Measurements from ENCODE around the gene RNPEPL1. TPM values are rescaled to one million over a fixed set of nuclear protein-coding genes. Genes with fewer than 3 reads are reported as not detected.

RNPEPL1 gene
- total and polyA plus RNA-seq, 5 donors: 40.4 to 108 (median 58.1) TPM

GRCh38 chr2:240596080-240596460 is 27.8 kb downstream of the RNPEPL1 start:
- Histone ChIP-seq H3K27me3 (ENCODE audit: control insufficient read depth, insufficient read depth) (no peaks in the 10 kb centered on the region), H3K27ac (ENCODE audit: low read length) (peak overlapping the region; percentile 48), H3K4me3 (ENCODE audit: low read length) (no peak overlapping the region), H3K4me1 (ENCODE audit: control insufficient read depth, insufficient read depth, low read length) (no peaks in the 10 kb centered on the region), H3K9me3 (ENCODE audit: control insufficient read depth, low read length) (no peaks in the 10 kb centered on the region)
- peak; percentile 18 to 76 (median 65) for DNase-seq
- peak; percentile 2 to 27 for ATAC-seq
- WGBS: 71% methylated on average over 17 of the region's 17 CpGs
- intact Hi-C loops (cut with DNase I): no loop called here

- intact Hi-C loops (cut with DNase I): no loop called here
- Histone ChIP-seq H3K9me3 (ENCODE audit: control insufficient read depth, low read length) (no peaks in the 10 kb centered on the region), H3K27ac (ENCODE audit: low read length) (peak overlapping the region; percentile 48), H3K4me1 (ENCODE audit: control insufficient read depth, insufficient read depth, low read length) (no peaks in the 10 kb centered on the region), H3K27me3 (ENCODE audit: control insufficient read depth, insufficient read depth) (no peaks in the 10 kb centered on the region), H3K4me3 (ENCODE audit: low read length) (no peak overlapping the region)
- ATAC-seq: peak; percentile 44 to 58
- peak; percentile 73 to 89 (median 85) for DNase-seq
- WGBS: 61% methylated on average over 23 of the region's 23 CpGs
Measured at GRCh38 chr2:240596491-240596931, 28.2 kb downstream of the RNPEPL1 start.

GRCh38 chr2:240597054-240597418 is 28.8 kb downstream of the RNPEPL1 start:
- WGBS: 68% methylated on average over 10 of the region's 10 CpGs
- no peak for ATAC-seq
- intact Hi-C loops (cut with DNase I): no loop called here
- no peaks in the 10 kb centered on the region for H3K9me3 ChIP-seq (ENCODE audit: control insufficient read depth, low read length)
- H3K4me1 ChIP-seq (ENCODE audit: control insufficient read depth, insufficient read depth, low read length): no peaks in the 10 kb centered on the region
- H3K4me3 ChIP-seq (ENCODE audit: low read length): no peak overlapping the region
- no peaks in the 10 kb centered on the region for H3K27me3 ChIP-seq (ENCODE audit: control insufficient read depth, insufficient read depth)
- peak in 2 of 3 donors; percentile 11 to 60 for DNase-seq
- no peak overlapping the region for H3K27ac ChIP-seq (ENCODE audit: low read length)

- H3K4me1 ChIP-seq (ENCODE audit: control insufficient read depth, insufficient read depth, low read length): no peaks in the 10 kb centered on the region
- ATAC-seq: no peak
- intact Hi-C loops (cut with DNase I): no loop called here
- no peak overlapping the region for H3K27ac ChIP-seq (ENCODE audit: low read length)
- no peaks in the 10 kb centered on the region for H3K27me3 ChIP-seq (ENCODE audit: control insufficient read depth, insufficient read depth)
- H3K4me3 ChIP-seq (ENCODE audit: low read length): no peak overlapping the region
- no peaks in the 10 kb centered on the region for H3K9me3 ChIP-seq (ENCODE audit: control insufficient read depth, low read length)
- peak in 1 of 3 donors; percentile 49 for DNase-seq
- WGBS: 88% methylated on average over 22 of the region's 22 CpGs
Measured at GRCh38 chr2:240597419-240598181, 29.3 kb downstream of the RNPEPL1 start.

GRCh38 chr2:240598311-240598911 is 30.1 kb downstream of the RNPEPL1 start:
- ATAC-seq: no peak
- Histone ChIP-seq H3K9me3 (ENCODE audit: control insufficient read depth, low read length) (no peaks in the 10 kb centered on the region), H3K4me3 (ENCODE audit: low read length) (no peak overlapping the region), H3K27ac (ENCODE audit: low read length) (no peak overlapping the region), H3K27me3 (ENCODE audit: control insufficient read depth, insufficient read depth) (no peaks in the 10 kb centered on the region), H3K4me1 (ENCODE audit: control insufficient read depth, insufficient read depth, low read length) (no peaks in the 10 kb centered on the region)
- intact Hi-C loops (cut with DNase I): no loop called here
- DNase-seq: peak in 2 of 3 donors; percentile 47 to 60
- WGBS: 91% methylated on average over 17 of the region's 17 CpGs

GRCh38 chr2:240599141-240599583 is 30.9 kb downstream of the RNPEPL1 start:
- DNase-seq (peak in 1 of 3 donors; percentile 27), ATAC-seq (no peak)
- Histone ChIP-seq H3K4me3 (ENCODE audit: low read length) (no peak overlapping the region), H3K27me3 (ENCODE audit: control insufficient read depth, insufficient read depth) (no peaks in the 10 kb centered on the region), H3K27ac (ENCODE audit: low read length) (no peak overlapping the region), H3K9me3 (ENCODE audit: control insufficient read depth, low read length) (no peaks in the 10 kb centered on the region), H3K4me1 (ENCODE audit: control insufficient read depth, insufficient read depth, low read length) (no peaks in the 10 kb centered on the region)
- WGBS: 96% methylated on average over 11 of the region's 11 CpGs
- intact Hi-C loops (cut with DNase I): no loop called here

GRCh38 chr2:240600451-240600961 is 32.2 kb downstream of the RNPEPL1 start:
- Histone ChIP-seq H3K9me3 (ENCODE audit: control insufficient read depth, low read length) (no peaks in the 10 kb centered on the region), H3K27me3 (ENCODE audit: control insufficient read depth, insufficient read depth) (no peaks in the 10 kb centered on the region), H3K4me1 (ENCODE audit: control insufficient read depth, insufficient read depth, low read length) (no peaks in the 10 kb centered on the region), H3K27ac (ENCODE audit: low read length) (no peak overlapping the region), H3K4me3 (ENCODE audit: low read length) (no peak overlapping the region)
- WGBS: 93% methylated on average over 16 of the region's 16 CpGs
- ATAC-seq (no peak), DNase-seq (peak in 2 of 3 donors; percentile 14 to 50)
- intact Hi-C loops (cut with DNase I): no loop called here

GRCh38 chr2:240601061-240601830 is 33.0 kb downstream of the RNPEPL1 start:
- Histone ChIP-seq H3K9me3 (ENCODE audit: control insufficient read depth, low read length) (no peaks in the 10 kb centered on the region), H3K4me3 (ENCODE audit: low read length) (no peak overlapping the region), H3K27me3 (ENCODE audit: control insufficient read depth, insufficient read depth) (no peaks in the 10 kb centered on the region), H3K4me1 (ENCODE audit: control insufficient read depth, insufficient read depth, low read length) (no peaks in the 10 kb centered on the region), H3K27ac (ENCODE audit: low read length) (no peak overlapping the region)
- ATAC-seq (no peak), DNase-seq (peak in 1 of 3 donors; percentile 57)
- WGBS: 74% methylated on average over 20 of the region's 20 CpGs
- intact Hi-C loops (cut with DNase I): no loop called here

- WGBS: 90% methylated on average over 11 of the region's 11 CpGs
- H3K27me3 ChIP-seq (ENCODE audit: control insufficient read depth, insufficient read depth): no peaks in the 10 kb centered on the region
- no peak overlapping the region for H3K27ac ChIP-seq (ENCODE audit: low read length)
- DNase-seq (peak in 1 of 3 donors; percentile 20), ATAC-seq (no peak)
- intact Hi-C loops (cut with DNase I): no loop called here
- H3K4me3 ChIP-seq (ENCODE audit: low read length): no peak overlapping the region
- no peaks in the 10 kb centered on the region for H3K9me3 ChIP-seq (ENCODE audit: control insufficient read depth, low read length)
- H3K4me1 ChIP-seq (ENCODE audit: control insufficient read depth, insufficient read depth, low read length): no peaks in the 10 kb centered on the region
Measured at GRCh38 chr2:240601831-240602160, 33.5 kb downstream of the RNPEPL1 start.

- Histone ChIP-seq H3K4me1 (ENCODE audit: control insufficient read depth, insufficient read depth, low read length) (no peaks in the 10 kb centered on the region), H3K4me3 (ENCODE audit: low read length) (no peak overlapping the region), H3K27ac (ENCODE audit: low read length) (no peak overlapping the region), H3K9me3 (ENCODE audit: control insufficient read depth, low read length) (no peaks in the 10 kb centered on the region), H3K27me3 (ENCODE audit: control insufficient read depth, insufficient read depth) (no peaks in the 10 kb centered on the region)
- intact Hi-C loops (cut with DNase I): no loop called here
- DNase-seq: peak in 2 of 3 donors; percentile 45 to 58
- no peak for ATAC-seq
- WGBS: 92% methylated on average over 32 of the region's 32 CpGs
Measured at GRCh38 chr2:240602266-240603050, 34.2 kb downstream of the RNPEPL1 start.
